ENCODE data around the gene ARL10.

Gene ARL10

DNA sequence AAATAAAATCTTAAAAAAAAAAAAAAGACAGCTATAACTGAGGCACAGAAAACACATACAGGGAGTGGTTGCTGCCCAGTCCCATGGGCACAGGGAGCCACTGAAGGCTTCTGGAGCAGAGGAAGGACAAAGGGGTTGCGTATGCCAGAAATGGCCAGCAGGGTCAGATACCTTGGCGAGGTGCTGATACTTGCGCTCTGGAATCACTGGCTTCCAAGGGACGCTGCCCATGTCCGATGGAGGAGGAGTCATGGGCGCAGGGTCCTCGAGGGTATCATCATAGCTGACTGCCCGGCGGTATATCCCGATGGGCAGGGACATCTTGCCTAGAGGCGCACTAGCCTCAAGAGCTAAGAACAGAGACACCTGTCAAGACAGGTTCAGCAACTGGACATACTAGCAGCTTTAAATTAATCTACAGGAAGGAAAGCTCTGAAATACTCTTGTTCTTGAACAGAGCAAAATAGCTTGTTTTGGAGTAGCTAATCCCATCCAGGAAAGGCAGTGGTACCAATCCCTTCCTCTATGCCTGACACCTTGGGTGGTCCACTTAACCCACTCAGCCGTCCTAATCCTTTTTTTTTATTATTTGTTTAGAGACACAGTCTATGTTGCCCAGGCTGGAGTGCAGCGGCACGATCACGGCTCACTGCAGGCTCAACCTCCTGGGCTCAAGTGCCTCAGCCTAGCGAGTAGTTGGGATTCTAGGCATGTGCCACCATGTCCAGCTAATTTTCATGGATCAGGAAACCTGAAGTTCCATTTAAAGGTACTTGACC is 9.7 kb upstream of the ARL10 start:
- H3K36me3 ChIP-seq (replicated peaks; ENCODE audit: insufficient read depth, low read length), result no peaks in the 10 kb centered on the region

DNA sequence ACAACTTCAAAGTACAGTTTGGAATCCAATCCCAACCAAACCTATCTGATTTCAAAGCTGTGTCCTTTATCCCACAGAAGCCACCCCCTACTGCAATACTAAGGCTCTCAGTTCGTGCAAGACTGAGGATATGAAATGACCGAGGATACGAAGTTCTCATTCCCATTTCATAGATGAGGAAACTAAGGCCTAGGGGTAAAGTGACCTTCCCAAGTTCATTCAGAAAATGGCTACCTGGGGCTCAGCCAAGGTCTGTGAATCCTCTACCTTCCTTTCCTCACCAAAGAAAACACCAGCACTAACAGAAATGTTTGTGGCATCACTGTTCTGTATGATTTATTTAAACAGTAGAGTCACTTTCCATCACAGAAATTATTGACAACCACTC is 9.1 kb upstream of the ARL10 start:
- no peak for DNase-seq
- Histone ChIP-seq H3K27me3 (replicated peaks; ENCODE audit: insufficient read depth, low read length) (no peaks in the 10 kb centered on the region), H3K9me2 (replicated peaks; ENCODE audit: insufficient read depth, low read length) (no peaks in the 10 kb centered on the region), H3K9me3 (replicated peaks; ENCODE audit: insufficient read depth, low read length) (no peaks in the 10 kb centered on the region), H3K79me2 (ENCODE audit: low read length) (peaks cover 52% of the 10 kb centered on the region), H3K4me2 (ENCODE audit: low read depth, low read length) (no peak overlapping the region), H3K27ac (ENCODE audit: low read length) (no peak overlapping the region), H3K36me3 (replicated peaks; ENCODE audit: insufficient read depth, low read length) (no peaks in the 10 kb centered on the region), H4K20me1 (ENCODE audit: insufficient read depth, low read length) (no peaks in the 10 kb centered on the region), H2AFZ (ENCODE audit: low read length) (no peak overlapping the region), H3F3A (ENCODE audit: insufficient read depth, low read length) (no peaks in the 10 kb centered on the region), H3K4me3 (ENCODE audit: low read length) (no peak overlapping the region), H3K4me1 (ENCODE audit: low read length) (no peaks in the 10 kb centered on the region), H3K9ac (ENCODE audit: low read length) (no peak overlapping the region)
- TF ChIP-seq EZH2 (optimal IDR thresholded peaks at IDR 0.05; ENCODE audit: low read depth, low read length) (no peak), EZH2phosphoT487 (IDR thresholded peaks at IDR 0.05; ENCODE audit: low read length) (no peak)
- TF ChIP-seq, protein P1, sequence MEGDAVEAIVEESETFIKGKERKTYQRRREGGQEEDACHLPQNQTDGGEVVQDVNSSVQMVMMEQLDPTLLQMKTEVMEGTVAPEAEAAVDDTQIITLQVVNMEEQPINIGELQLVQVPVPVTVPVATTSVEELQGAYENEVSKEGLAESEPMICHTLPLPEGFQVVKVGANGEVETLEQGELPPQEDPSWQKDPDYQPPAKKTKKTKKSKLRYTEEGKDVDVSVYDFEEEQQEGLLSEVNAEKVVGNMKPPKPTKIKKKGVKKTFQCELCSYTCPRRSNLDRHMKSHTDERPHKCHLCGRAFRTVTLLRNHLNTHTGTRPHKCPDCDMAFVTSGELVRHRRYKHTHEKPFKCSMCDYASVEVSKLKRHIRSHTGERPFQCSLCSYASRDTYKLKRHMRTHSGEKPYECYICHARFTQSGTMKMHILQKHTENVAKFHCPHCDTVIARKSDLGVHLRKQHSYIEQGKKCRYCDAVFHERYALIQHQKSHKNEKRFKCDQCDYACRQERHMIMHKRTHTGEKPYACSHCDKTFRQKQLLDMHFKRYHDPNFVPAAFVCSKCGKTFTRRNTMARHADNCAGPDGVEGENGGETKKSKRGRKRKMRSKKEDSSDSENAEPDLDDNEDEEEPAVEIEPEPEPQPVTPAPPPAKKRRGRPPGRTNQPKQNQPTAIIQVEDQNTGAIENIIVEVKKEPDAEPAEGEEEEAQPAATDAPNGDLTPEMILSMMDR (IDR thresholded peaks at IDR 0.05; ENCODE audit: low read length), result no peak

More for the DNA sequence above, 9.7 kb upstream of the ARL10 start:
- Histone ChIP-seq H3K79me2 (ENCODE audit: low read length) (peaks cover 50% of the 10 kb centered on the region), H2AFZ (ENCODE audit: low read length) (no peak overlapping the region), H3K4me2 (ENCODE audit: low read depth, low read length) (no peak overlapping the region), H3K27ac (ENCODE audit: low read length) (no peak overlapping the region), H3K9me3 (replicated peaks; ENCODE audit: insufficient read depth, low read length) (no peaks in the 10 kb centered on the region), H3K9ac (ENCODE audit: low read length) (no peak overlapping the region), H3K4me3 (ENCODE audit: low read length) (no peak overlapping the region), H3K27me3 (replicated peaks; ENCODE audit: insufficient read depth, low read length) (no peaks in the 10 kb centered on the region), H3K9me2 (replicated peaks; ENCODE audit: insufficient read depth, low read length) (no peaks in the 10 kb centered on the region), H3F3A (ENCODE audit: insufficient read depth, low read length) (no peaks in the 10 kb centered on the region), H3K4me1 (ENCODE audit: low read length) (no peaks in the 10 kb centered on the region), H4K20me1 (ENCODE audit: insufficient read depth, low read length) (no peaks in the 10 kb centered on the region)
- TF ChIP-seq EZH2phosphoT487 (IDR thresholded peaks at IDR 0.05; ENCODE audit: low read length), result no peak
- TF ChIP-seq, protein P1 (IDR thresholded peaks at IDR 0.05; ENCODE audit: low read length), result 0 out of 2 replicates have a peak, but pooled peaks have one; percentile 4
- TF ChIP-seq EZH2 (optimal IDR thresholded peaks at IDR 0.05; ENCODE audit: low read depth, low read length), result no peak
- DNase-seq, result no peak

DNA sequence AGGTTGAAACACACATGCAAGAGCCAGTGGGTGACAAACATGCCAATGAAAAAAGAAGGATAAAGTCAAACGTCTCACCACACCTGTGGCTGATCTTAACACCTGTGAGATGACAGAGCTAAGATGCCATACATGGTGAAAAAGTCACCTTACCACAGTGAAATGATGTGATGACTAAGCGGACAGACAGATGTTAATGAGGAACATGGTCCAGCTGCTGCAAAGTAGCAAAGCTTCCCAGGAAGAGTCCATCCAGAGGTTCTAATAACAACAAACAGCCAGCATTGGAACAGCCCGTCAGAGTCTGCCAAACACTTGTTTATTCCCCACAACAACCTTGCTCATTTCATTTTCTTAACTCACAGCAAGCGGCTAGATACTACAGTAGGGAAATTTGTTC is 5.6 kb upstream of the ARL10 start:
- no peak overlapping the region for H3K4me3 ChIP-seq (ENCODE audit: low read length)
- no peaks in the 10 kb centered on the region for H3K36me3 ChIP-seq (replicated peaks; ENCODE audit: insufficient read depth, low read length)
- H2AFZ ChIP-seq (ENCODE audit: low read length), result no peak overlapping the region
- H4K20me1 ChIP-seq (ENCODE audit: insufficient read depth, low read length), result no peaks in the 10 kb centered on the region
- peaks cover 43% of the 10 kb centered on the region for H3K79me2 ChIP-seq (ENCODE audit: low read length)
- H3K27me3 ChIP-seq (replicated peaks; ENCODE audit: insufficient read depth, low read length), result no peaks in the 10 kb centered on the region
- no peak overlapping the region for H3K27ac ChIP-seq (ENCODE audit: low read length)
- H3F3A ChIP-seq (ENCODE audit: insufficient read depth, low read length), result no peaks in the 10 kb centered on the region; the same call in 1 of the 2 replicates
- H3K9me3 ChIP-seq (replicated peaks; ENCODE audit: insufficient read depth, low read length), result no peaks in the 10 kb centered on the region
- no peaks in the 10 kb centered on the region for H3K9me2 ChIP-seq (replicated peaks; ENCODE audit: insufficient read depth, low read length)
- no peak for DNase-seq
- H3K9ac ChIP-seq (ENCODE audit: low read length), result no peak overlapping the region
- TF ChIP-seq EZH2 (optimal IDR thresholded peaks at IDR 0.05; ENCODE audit: low read depth, low read length) (no peak), EZH2phosphoT487 (IDR thresholded peaks at IDR 0.05; ENCODE audit: low read length) (no peak)
- TF ChIP-seq, protein P1 (IDR thresholded peaks at IDR 0.05; ENCODE audit: low read length), result no peak
- H3K4me2 ChIP-seq (ENCODE audit: low read depth, low read length), result no peak overlapping the region
- H3K4me1 ChIP-seq (ENCODE audit: low read length), result 0 out of 2 replicates have a peak, but pooled peaks cover 5% of the 10 kb centered on the region

Measured in MM.1S (cell line).